HG03432 (cell line): ENCODE measurements around the gene ERFE.
"Not testable (repeated sequence)": the region's sequence is repeated elsewhere in the genome, so short reads cannot be mapped to it uniquely, and the experiment has no call there.

ENCODE experiments used
- ATAC-seq: cut with Tn5 transposase; IDR thresholded peaks from one replicate; pipeline ENCODE4 v1.9.1; 2021; ENCODE audit warnings: mild to moderate bottlenecking, moderate library complexity; ENCODE audit not compliant: unreplicated experiment

The ERFE gene

DNA sequence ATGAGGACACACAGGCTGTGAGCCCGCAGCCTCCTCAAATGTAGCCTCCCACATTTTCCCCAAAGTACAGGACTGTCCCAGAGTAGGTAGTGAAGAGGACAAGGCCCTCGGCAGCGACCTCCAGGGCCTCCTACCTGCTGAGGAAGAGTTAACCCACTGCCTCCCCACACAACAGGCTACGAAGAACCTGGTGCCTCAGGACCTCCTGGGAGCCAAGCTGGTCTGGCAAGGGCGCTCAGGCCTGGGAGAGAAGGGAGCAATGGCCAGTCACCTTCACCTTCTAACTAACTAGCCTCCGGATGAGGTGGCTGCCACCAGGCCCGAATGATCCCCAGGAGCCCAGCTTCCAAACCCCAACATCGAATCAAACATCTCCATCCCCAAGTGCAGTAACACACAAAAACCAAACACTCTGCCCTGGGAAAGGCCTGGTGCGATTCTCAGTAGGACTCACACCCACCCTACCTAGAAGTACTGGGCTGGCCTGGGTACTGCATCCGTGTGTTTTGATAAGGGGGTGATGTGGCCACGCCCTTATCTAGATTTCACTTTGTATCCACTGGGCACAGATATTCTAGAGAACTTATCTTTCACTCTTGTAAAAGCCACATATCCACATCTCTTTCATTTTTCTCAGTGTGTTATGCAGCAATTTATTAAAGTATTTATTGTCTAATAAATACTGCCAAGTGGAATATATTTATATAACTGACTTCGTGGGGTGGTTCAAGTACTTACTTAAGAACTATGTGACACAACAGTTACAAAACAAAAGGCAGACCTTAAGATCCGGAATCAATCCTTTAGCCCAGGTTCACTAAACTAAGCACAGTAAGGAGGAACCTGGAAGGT is 9.7 kb downstream of the ERFE start:
- ATAC-seq: no peak

- no peak for ATAC-seq
Observed at GRCh38 chr2:238169048-238169707, 10.4 kb downstream of the ERFE start.

DNA sequence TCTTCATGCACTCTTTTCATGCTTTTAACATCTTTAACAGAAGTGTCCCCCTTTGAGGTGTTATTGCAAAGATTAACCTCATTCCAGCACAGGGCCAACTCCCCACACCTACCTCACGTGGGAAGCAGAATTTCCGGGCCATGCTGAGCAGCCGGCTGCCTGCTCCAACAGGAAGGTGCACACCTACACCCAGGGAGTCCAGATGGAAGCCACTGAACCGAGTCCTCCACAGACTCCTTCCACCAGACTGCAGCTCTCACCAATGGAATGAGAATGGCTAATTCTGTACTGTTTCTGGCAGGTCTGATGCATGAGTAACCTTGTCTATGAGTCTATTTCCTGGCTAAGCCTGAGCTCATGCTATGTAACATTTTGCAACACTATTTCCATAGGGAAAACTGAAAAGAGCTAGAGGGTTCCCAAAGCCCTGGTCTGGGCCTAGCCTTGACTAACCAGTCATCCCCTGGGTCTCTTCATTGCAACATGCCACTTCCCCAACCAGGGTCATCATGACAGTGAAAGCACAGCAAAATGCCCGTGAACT is 11.0 kb downstream of the ERFE start:
- no peak for ATAC-seq

DNA sequence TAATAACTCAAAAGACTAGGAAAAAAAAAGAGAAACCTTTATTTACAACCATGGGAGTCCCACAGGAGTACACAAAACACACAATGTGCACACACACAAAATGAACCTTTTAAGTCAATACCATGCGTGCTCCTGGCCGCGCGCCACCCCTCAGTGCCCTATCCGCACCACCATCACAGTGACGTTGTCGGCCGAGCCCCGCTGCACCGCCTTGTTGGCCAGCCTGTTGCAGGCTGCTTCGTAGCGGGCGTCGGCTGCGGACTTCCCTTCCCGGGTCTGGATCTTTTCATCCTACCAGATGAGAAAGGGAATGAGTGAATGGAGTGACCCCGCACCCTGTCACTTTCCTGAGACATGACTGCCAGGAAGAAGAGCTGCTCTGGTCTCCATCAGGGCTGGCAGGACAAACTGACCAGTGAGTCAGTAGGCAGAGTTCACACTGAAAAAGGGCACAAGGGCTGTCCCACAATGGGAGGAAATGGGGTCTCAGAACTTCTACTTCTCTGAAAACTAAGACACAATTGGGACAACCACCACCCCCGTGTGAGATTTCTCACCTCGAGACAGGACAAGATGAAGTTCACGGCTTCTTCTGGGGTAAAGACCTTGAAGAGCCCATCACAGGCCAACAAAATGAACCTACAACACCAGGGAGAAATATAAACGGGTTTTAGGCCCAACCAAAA is 11.8 kb downstream of the ERFE start:
- ATAC-seq: no peak

DNA sequence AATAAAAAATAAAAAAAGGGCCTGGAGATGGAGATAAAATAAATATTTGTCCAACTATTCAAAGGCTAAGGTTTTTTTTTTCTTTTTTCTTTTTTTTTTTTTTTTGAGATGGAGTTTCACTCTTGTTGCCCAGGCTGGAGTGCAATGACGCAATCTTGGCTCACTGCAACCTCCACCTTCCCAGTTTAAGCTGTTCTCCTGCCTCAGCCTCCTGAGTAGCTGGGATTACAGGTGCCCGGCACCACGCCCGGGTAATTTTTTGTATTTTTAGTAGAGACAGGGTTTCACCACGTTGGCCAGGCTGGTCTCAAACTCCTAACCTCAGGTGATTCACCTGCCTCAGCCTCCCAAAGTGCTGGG is 12.3 kb downstream of the ERFE start:
- not testable (repeated sequence) for ATAC-seq

- ATAC-seq: no peak
Observed at GRCh38 chr2:238171575-238172187, 12.9 kb downstream of the ERFE start.

GRCh38 chr2:238172439-238172838 is 13.7 kb downstream of the ERFE start:
- ATAC-seq: no peak

DNA sequence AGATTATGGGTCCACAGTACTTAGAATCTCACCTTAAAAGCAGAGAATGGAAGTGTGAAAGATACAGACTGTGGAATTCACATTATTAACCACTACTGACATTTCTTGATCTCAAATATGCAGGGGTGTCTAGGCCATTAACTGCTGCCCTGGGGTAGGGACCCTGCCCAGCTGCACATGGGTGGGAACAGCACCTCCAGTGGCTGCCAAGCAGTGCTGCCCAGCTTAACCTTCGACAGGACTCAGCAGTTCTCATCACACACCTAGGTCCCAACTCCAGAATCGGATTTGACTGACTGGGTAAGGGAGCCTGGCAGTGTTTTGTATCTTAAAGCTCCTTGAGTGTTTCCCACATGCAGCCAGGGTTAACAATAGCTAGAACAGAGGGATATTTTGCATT is 14.9 kb downstream of the ERFE start:
- ATAC-seq: no peak

DNA sequence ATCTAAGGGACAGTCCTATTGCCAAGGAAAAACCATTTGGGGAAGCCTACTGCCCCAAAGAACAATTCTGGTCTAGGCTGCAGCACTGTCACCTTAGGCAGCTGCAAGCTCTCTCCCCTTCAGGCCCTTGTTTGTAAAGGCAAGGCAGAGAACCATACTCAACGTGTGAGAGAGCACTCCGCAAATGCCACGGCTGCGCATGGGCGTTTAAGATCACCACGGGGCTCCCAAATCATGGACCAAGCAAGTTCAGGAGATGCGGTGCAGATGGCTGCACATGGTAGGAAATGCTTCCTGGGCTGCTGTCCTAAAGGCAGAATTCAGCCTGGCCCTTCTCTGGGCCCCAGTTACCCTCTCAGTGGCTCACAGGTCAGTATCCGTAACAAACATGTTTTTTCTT is 15.5 kb downstream of the ERFE start:
- no peak for ATAC-seq

- no peak for ATAC-seq
Observed at GRCh38 chr2:238174701-238175100, 15.9 kb downstream of the ERFE start.

DNA sequence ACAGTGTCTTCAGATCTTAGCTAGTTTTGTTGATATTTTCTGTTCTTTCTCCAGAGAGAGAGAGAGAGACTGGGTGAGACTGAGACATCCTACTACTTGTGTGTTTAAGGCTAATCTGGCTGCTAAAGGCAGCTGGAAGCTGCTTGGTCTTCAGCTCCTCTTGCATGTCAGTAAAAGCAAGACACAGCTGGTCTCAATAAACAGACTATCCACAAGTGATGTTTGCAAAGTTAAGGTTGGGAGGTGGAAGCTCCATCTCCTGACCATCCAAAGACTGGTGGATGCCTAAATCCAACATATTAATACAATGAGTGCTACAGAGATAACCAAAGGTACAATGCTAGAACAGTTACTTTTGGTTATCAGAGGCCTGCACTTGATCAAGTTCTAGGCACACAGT is 17.8 kb downstream of the ERFE start:
- no peak for ATAC-seq

- ATAC-seq: no peak
Observed at GRCh38 chr2:238180554-238180953, 21.8 kb downstream of the ERFE start.

DNA sequence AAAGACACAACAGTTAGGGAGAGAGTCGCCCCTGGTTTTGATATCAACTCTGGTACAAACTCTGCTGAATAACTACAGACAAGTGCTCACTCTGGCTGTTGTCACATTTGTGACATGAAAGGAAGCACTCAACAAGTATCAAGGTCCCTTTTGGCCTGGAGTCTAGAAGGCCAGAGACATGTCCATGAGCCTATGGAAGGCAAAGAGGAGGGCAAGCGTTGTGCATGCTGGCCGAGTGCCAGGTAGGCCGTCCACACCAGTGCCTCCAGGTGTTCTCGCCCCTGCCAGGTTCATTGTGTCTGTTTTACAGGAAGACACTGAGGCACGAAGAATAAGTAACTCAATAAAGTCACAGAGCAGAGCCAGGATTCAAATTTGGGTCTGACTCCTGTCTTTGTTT is 23.6 kb downstream of the ERFE start:
- ATAC-seq: no peak

- no peak for ATAC-seq
Observed at GRCh38 chr2:238183821-238184220, 25.1 kb downstream of the ERFE start.

- no peak for ATAC-seq
Observed at GRCh38 chr2:238187618-238188548, 29.1 kb downstream of the ERFE start.

DNA sequence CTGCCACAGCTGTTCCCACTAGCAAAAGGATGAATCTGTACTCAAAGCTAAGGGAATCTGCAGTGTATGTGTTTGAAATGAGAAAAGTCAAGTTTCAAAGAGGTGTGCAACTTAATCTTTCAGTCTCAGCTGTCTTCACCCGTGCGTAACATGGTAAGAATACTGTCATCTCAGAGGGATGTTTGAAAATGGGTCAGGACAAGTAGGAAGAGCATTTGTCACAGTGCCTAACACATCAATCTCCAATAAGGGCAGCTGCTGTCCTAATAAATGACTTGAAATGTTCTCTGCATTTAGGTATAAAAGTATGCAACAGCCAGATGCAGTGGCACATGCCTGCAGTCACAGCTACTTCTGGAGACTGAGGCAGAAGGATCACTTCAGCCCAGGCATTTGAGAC is 31.7 kb downstream of the ERFE start:
- no peak for ATAC-seq

GRCh38 chr2:238202326-238203093 is 43.7 kb downstream of the ERFE start:
- no peak for ATAC-seq

DNA sequence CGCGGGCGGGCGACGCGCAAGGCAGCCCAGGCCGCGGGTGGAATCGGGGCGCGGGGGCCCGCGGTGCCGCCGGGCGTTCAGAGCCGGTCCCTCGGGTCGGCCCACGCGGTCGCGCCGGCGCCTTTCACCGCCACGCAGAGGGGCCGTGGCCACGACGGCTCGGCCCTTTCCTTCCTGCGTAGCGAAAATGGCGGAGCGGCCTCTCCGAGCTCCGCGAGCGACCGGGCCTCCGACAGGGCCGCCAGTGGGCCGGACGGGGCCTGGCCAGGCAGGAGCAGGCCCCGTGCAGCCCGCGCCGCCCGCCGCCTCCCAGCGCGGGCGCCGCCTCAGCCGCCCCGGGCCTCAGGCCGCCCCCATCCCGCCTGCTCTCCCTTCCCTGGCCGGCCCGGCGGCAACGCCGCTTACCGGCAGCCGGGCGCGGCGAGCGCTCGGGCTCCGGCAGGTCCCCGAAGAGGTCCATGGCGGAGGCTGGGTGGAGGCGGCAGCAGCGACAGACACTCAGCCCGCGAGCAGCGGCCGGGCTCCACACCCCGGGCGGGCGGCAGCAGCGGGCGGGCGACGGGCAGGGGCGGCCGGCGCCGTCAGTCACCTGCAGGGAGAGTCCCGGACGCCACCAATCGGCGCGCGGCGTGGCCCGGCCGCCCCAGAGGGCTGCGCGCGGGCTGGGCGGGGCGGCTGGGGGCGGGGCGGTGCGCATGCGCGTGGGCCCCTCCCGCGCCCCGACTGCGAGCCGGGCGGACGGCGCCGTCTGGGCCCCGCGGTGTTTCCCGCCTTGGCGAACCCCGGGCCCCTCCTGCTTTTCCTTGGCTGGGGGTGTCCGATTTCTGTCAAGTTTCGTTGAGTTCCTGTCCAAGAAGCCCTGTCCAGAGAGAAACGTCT is 44.6 kb downstream of the ERFE start, which contains the start of gene ILKAP:
Gene ILKAP (minus strand): TSS at position 602 of the 879 bp plus-strand sequence. CDS start 142 bp downstream, at position 460.
- ATAC-seq: peak; percentile 97
